ENCODE results near the gene DDX27. TPM values are rescaled to one million over a fixed set of nuclear protein-coding genes. Genes with fewer than 3 reads are reported as not detected.

The DDX27 gene
- total and polyA plus RNA-seq, 2 of the 8 experiments (the other 6 are each of a cell fraction or from before 2014, with no cell fraction given): 42.7 to 51.0 TPM

- TF ChIP-seq ATF2 (IDR thresholded peaks at IDR 0.05; ENCODE audit: low read length) (no peak), MAFK (IDR thresholded peaks at IDR 0.05; ENCODE audit: low read depth, low read length) (no peak), SIX5 (IDR thresholded peaks at IDR 0.05; ENCODE audit: low read depth, low read length) (no peak), FOSL1 (IDR thresholded peaks at IDR 0.05; ENCODE audit: insufficient read depth, low read depth, low read length) (no peak), RBBP5 (IDR thresholded peaks at IDR 0.05; ENCODE audit: borderline replicate concordance, low read depth, low read length) (no peak), RNF2 (IDR thresholded peaks at IDR 0.05; ENCODE audit: borderline replicate concordance, low read depth, low read length, missing control alignments, poor library complexity, severe bottlenecking) (no peak)
Measured at GRCh38 chr20:49219924-49220831, 962 bp downstream of the DDX27 start (continued).

Measured in H1 (cell line).